GM18858 (cell line): Measurements from ENCODE around the gene ZNF440.
"Not testable (repeated sequence)": the region's sequence is repeated elsewhere in the genome, so short reads cannot be mapped to it uniquely, and the experiment has no call there.

Experiments
- ATAC-seq: cut with Tn5 transposase; IDR thresholded peaks from one replicate; pipeline ENCODE4 v1.9.1; 2021; ENCODE audit not compliant: unreplicated experiment

The ZNF440 gene

GRCh38 chr19:11814029-11814699 is at the start of gene ZNF440:
Gene ZNF440 (plus strand): TSS chr19:11814273. CDS start chr19:11814448, 175 bp downstream.
- peak; percentile 68 for ATAC-seq

GRCh38 chr19:11766597-11767591 is 47.2 kb upstream of the ZNF440 start, which contains the start of gene ZNF441:
Gene ZNF441 (plus strand): TSS chr19:11767000. CDS start chr19:11767194, 194 bp downstream.
- peak; percentile 69 for ATAC-seq

DNA sequence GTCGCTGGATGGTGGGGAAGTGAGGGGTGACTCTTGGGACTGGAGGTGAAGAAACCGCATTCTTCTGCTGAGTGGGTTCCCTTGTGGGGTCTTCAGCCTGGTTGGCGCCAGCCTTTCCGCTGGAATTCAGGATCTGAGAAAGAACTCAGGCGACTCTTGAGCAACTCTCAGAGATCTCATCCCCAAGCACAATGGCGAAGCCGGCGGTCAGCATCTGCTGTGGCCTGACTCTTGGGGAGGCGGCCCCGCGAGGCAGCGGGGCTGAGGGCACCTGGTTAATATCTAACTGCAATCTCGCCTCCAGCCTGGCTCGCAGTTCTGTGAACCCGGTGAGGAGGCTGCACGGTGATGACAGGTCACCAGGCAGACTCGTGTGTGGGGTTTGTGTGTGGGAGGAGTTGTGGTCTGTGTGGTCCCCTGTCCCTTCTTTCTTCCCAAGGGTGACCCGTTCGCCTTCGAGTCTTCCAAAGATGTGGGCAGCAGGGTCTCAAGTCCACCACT is 46.4 kb upstream of the ZNF440 start:
- ATAC-seq, result no peak

DNA sequence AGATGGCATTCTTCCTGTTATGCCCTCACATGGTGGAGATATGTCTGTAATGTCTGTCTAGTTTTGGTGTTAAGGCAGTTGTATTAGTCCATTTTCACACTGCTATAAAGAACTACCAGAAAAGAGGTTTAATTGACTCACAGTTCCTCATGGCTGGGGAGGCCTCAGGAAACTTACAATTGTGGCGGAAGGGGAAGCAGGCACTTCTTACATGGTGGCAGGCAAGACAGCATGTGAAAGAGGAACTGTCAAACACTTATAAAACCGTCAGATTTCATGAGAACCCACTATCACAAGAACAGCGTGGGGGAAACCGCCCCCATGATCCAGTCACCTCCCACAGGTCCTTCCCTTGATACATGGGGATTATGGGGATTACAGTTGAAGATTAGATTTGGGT is 44.1 kb upstream of the ZNF440 start:
- ATAC-seq, result no peak

GRCh38 chr19:11771520-11771919 is 42.6 kb upstream of the ZNF440 start:
- ATAC-seq, result not testable (repeated sequence)

- ATAC-seq, result not testable (repeated sequence)
Observed at GRCh38 chr19:11776669-11777068, 37.4 kb upstream of the ZNF440 start.

GRCh38 chr19:11780431-11781020 is 33.5 kb upstream of the ZNF440 start:
- ATAC-seq, result no peak

- no peak for ATAC-seq
Observed at GRCh38 chr19:11781295-11782057, 32.6 kb upstream of the ZNF440 start.

DNA sequence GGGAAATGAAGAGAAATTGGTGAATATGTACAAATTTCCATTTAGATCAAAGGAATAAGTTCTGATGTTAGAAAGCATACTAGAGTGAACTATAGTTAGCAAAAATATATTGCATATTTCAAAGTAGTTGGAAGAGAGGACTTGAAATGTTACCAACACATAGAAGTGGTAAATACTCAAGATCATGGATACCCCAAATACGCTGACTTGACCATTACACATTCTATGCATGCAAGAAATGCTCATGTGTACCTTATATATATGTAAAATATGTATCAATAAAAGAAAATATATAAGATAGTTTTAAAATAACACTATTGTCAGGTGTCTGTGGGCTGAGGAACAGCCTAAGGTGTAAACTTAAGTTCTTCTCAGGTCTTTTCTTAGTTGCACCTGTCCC is 30.3 kb upstream of the ZNF440 start:
- no peak for ATAC-seq

DNA sequence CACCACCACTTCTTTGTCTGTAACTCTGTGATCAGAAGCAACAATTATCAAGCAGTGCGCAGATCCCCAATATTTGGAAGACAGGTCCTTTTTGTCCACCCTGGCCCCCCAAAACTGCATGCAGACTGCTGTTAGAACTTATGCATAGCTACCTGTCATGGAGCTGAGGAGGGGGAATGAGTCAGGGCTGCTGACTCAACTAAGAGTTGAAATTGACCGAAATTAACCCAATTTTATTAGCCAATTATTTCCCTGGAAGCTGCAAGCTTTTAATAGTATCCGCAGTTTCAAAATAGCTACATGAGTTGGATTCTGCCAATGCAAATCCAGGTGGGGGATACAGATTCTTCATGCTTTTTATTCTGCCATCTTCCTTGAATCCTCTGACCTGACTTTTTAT is 29.7 kb upstream of the ZNF440 start:
- no peak for ATAC-seq

DNA sequence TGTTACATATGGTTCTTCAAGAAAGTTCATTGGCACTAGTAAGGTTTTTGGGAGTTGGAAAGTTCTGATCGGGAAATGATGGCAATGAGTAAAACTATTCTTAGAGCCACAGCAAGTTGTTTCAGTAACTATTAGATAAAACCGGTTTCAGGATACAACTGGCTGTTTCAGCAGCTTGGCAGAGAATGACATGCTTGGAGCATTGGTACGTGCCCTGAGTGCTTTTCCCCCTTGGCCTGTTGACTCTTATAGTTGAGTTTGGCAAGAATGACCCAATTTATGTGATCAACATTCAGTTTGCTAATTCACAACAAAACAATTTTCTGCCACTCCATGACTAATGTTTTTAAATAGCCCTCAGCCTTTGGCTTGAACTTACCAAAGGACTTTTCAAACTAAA is 26.5 kb upstream of the ZNF440 start:
- no peak for ATAC-seq

DNA sequence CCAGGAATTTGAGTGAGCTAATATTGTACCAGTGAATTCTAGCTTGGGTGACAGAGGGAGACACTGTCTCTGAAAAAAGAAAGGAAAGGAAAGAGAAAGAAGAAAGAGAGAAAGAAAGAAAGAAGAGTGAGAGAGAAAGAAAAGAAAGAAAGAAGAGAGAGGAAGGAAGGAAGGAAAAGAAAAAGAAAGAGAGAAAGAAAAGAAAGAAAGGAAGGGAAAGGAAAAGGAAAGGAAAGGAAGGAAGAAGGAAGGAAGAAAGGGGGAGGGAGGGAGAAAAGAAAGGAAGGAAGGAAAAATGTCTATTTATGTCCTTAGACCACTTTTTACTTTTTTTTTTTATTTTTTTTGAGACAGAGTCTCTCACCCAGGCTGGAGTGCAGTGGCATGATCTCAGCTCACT is 21.1 kb upstream of the ZNF440 start:
- no peak for ATAC-seq

DNA sequence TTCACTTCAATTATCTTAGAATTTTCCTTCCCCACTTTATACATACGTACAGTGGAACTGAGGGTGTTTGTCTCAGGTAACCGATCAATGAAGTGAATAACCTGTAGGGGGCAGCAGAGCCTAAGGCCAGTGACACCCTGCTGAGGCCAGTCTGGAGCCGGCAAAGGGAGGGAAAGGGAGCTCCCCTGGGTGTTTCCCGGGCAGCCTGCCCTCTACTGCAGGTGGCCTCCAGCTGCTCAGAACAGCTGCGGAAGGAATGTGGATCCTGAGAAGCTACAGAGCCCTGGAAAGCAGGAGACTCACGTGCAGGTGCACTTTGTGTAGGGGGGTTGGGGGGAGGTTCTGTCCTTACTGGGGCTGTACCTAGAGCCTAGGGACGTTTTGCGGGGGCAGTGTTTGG is 16.6 kb upstream of the ZNF440 start:
- no peak for ATAC-seq

DNA sequence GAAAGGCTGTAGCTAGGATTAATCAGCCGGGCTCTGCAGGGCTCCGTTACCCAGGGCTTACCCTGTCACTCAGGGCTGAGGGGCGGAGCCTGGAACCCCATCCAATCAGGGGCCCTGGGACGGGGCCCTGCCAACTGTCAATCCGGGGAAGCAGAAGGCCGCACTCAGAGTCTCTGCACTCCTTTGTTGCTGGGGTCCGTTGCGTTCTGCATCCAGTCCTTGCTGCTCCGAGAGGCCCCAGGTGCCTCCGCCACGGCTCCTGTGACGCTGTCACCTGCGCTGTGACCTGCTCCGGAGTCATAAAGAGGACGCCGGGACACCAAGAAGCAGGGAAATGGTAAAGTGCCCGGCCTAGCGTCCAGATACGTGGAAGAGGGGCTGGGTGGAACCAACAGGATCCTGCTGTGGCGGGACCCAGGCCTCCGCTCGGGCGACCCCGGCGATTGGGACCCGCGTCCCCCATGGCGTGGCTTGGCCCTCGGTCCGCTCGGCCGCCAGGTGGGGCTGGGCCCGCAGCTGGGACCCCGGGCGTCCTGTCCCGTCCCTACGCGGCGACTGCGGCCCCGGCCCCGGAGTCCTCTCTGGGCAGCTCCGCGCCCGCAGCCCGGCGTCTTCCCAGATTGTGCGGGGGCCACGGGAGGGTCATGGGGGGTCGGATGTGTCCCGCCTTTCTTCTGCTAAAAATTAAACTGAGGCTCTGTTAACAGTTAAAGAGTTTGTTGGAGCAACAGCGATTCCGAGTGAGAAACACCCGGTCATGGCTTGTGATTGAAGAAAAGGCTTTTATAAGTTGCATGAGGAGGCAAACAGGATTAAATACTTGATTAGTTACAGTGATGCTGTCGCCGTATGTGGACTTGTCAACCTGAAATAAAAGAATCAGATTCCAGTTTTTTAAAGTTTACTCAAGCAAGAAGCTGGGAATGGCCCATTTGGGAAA is 15.4 kb upstream of the ZNF440 start, which contains the start of gene ZNF491:
ZNF491 (plus strand) TSS at position 133 of the 940 bp plus-strand sequence. CDS start 7,431 bp downstream, outside the sequence.
- peak; percentile 80 for ATAC-seq

DNA sequence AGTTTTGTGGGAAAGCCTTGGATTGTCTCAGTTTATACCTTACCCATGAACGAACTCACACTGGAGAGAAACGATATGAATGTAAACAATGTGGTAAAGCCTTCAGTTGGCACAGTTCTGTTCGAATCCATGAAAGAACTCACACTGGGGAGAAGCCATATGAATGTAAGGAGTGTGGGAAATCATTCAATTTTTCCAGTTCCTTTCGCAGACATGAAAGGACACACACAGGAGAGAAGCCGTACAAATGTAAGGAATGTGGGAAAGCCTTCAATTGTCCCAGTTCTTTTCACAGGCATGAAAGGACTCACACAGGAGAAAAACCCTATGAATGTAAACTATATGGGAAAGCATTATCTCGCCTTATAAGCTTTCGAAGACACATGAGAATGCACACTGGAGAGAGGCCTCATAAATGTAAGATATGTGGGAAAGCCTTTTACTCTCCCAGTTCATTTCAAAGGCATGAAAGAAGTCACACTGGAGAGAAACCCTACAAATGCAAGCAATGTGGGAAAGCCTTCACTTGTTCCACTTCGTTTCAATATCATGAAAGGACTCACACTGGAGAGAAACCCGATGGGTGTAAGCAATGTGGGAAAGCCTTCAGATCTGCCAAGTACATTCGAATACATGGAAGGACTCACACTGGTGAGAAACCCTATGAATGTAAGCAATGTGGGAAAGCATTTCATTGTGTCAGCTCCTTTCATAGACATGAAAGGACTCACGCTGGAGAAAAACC is 7.5 kb upstream of the ZNF440 start:
- ATAC-seq, result no peak

- no peak for ATAC-seq
Observed at GRCh38 chr19:11807099-11807380, 7.0 kb upstream of the ZNF440 start.

- ATAC-seq, result no peak
Observed at GRCh38 chr19:11813703-11814028, 407 bp upstream of the ZNF440 start.

DNA sequence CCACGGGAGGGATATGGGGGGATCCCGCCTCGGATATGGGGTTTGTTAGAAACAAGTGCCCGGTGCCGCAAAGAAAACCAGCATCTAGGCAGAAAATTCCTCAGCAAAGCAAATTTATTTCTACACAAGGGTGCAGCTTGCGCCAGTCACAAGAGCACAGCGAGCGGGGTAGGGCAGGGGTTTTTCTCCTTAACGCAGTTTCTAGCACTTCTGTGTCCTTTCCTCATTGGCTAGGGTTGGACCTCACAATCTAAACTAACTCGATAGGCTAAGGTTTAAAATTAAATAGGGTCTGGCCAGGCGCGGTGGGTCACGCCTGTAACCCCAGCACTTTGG is 595 bp downstream of the ZNF440 start:
- no peak for ATAC-seq

GRCh38 chr19:11821474-11822109 is 7.5 kb downstream of the ZNF440 start:
- no peak for ATAC-seq
